ENCODE measurements around the gene MRGPRG.
A peak's percentile ranks its signal among the peaks of the same experiment; 100 is the strongest.
"Not testable (repeated sequence)": the region's sequence is repeated elsewhere in the genome, so short reads cannot be mapped to it uniquely, and the experiment has no call there.

MRGPRG gene

DNA sequence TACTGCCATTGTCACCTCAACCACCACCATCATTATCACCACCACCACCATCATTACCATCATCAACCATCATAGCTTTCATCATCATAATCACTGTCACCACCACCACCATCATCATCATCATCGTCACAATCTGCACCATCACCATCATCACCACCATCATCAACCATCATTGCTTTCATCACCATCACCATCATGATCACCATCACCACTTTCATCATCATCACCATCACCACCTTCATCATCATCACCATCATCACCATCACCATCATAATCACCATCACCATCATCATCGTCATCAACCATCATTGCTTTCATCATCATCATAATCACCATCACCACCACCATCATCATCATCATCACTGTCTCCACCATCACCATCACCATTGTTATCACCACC, 44.8 kb downstream of the MRGPRG start:
- H3K4me3 ChIP-seq (ENCODE audit: low read length) = no peak overlapping the region
- no peak for DNase-seq (ENCODE audit: low read depth)
- TF ChIP-seq, protein P1, sequence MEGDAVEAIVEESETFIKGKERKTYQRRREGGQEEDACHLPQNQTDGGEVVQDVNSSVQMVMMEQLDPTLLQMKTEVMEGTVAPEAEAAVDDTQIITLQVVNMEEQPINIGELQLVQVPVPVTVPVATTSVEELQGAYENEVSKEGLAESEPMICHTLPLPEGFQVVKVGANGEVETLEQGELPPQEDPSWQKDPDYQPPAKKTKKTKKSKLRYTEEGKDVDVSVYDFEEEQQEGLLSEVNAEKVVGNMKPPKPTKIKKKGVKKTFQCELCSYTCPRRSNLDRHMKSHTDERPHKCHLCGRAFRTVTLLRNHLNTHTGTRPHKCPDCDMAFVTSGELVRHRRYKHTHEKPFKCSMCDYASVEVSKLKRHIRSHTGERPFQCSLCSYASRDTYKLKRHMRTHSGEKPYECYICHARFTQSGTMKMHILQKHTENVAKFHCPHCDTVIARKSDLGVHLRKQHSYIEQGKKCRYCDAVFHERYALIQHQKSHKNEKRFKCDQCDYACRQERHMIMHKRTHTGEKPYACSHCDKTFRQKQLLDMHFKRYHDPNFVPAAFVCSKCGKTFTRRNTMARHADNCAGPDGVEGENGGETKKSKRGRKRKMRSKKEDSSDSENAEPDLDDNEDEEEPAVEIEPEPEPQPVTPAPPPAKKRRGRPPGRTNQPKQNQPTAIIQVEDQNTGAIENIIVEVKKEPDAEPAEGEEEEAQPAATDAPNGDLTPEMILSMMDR (conservative IDR thresholded peaks at IDR 0.05; ENCODE audit: low read depth, low read length) = no peak

DNA sequence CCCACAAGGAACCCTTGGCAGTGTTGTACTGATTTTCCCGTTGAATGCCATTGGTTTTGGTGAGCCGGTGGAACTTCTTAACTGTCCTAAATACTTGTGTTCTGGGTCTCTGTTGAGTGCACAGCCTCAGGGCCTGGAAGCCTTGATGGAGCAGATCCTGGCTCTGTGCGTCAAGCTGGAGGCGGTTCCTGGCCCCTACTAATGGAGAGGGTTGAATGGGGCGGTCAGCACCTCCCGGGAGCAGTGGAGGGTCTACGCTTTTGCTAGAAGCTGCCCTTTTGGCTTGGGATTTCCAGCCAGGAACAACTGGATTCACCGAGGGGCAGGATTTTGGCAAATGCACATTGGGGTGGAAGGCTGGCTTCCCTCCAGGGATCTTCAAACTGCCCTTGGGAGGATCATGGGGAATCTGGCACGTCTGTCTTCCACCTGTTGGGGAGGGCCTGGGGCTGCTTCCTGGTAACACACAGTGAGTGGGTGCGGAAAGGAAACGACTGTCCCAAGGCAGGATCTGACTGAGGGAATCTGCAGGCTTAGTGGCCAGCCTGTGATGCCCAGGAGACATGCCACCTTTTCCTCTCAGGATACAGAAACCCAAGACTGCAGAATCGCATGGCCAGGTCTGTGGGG, 46.6 kb downstream of the MRGPRG start:
- no peak for DNase-seq (ENCODE audit: low read depth)
- TF ChIP-seq, protein P1 (conservative IDR thresholded peaks at IDR 0.05; ENCODE audit: low read depth, low read length) = no peak
- H3K4me3 ChIP-seq (ENCODE audit: low read length) = no peak overlapping the region

DNA sequence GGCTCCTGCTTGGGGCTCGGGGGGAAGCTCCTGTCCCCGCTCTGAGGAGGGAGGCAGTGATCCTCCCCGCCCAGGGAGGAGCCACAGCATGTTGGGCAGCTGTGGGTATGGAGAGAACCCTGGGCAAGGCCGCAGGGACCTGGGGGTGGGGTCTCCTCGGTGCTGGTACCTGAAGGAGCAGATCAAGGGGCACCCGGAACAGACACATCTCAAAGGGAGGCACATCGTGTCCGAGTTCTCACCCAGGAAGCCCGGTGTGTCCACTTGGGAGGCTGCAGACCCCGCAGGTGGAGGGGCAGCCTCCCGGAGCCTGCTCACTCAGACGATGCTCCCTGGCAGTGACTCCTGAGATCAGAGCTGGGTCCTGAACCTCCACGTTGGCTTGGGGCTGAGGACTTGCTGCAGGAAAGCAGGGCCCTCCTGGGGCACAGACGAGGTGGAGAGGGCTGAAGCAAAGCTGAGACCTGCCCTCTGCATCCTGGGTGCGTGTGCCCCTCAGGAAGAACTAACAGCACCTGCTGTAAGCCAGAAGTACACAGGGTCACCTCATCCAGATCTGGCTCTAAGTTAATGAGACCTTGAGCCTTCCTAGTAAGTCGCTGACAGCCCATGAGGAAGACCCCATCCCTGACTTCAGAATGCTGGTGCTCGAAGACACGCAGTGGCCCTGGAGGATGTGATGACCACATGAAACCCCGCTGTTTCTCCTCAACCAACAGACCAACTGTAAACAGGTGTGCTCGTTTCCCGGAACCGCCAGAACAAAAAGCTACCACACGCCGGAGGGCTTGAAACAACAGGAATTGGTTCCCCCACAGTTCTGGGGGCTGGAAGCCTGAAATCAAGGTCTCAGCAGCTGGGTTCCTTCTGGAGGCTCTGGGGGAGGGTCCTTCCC, 47.6 kb downstream of the MRGPRG start:
- DNase-seq (ENCODE audit: low read depth) = no peak
- H3K4me3 ChIP-seq (ENCODE audit: low read length) = no peak overlapping the region
- TF ChIP-seq, protein P1 (conservative IDR thresholded peaks at IDR 0.05; ENCODE audit: low read depth, low read length) = no peak

DNA sequence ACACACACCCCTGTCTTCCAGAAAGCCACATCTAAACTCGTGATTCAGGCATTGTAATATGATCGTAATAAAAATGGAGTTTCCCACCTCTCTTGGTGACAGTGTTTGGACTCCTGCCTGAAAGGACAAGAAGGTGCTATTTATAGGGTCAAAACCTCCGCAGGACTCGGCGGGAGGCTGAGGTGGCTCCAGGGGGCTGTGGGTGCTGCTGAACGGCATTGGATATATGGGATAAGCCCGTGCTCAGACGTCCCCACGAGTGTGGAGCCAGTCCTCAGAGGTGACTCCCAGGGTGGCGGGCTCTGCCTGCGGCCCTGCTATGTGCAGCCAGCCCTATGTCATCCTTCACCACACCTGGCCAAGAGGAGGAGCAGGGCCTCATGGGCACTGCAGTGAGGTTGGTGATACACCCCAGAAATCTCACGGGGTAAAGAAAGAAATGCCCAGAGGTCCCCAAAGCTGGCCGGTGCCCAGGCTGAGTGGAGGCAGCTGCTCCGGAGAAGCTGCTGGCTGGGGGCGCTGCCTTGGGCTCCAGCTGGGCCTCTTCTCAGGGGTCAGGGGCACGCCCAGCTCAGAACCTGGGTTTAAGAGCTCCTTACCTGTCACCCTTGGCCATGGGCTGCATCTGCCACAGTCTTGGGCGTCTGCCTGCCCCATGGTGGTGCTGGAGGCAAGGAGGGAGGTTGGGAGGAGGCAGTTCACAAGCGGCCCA, 48.4 kb downstream of the MRGPRG start:
- H3K4me3 ChIP-seq (ENCODE audit: low read length) = no peak overlapping the region
- no peak for DNase-seq (ENCODE audit: low read depth)
- TF ChIP-seq, protein P1 (conservative IDR thresholded peaks at IDR 0.05; ENCODE audit: low read depth, low read length) = no peak

DNA sequence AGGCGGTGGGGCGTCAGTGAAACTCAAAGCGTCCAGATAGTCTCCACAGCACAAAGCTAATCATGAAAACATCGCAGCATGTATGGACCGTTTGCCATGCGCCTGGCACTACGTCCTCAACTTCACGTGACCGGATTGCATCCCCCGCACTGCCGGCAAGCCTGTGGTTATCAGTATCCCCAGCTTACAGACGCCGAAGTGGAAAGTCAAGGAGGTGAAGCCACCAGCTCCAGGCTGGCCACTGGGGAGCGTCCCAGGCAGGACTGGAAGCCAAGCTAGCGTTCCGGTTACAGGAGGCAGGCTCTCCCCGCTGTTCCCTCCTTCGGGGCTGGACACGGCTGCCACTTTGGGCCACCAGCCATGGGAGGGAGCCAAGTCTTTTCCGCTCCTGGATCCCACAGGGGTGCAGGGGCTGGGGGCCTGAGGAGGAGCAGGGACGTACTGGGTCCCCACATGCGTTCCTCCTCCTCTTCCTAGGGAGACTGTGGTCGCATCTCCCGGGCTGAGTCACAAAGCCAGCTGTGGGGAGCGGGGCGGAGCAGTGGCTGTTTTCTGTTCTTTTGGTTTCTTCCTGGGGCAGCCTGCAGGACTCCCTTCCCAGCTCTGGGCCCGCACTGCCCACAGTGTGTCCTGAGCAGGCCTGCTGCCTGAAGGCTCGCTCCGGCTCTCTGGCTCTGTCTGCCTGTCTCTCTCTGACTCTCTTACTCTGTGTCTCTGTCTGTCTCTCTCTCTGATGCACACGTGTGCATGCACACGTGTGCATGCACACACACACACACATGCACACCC, 49.2 kb downstream of the MRGPRG start:
- peak overlapping the region; percentile 3 for H3K4me3 ChIP-seq (ENCODE audit: low read length)
- DNase-seq (ENCODE audit: low read depth) = no peak

DNA sequence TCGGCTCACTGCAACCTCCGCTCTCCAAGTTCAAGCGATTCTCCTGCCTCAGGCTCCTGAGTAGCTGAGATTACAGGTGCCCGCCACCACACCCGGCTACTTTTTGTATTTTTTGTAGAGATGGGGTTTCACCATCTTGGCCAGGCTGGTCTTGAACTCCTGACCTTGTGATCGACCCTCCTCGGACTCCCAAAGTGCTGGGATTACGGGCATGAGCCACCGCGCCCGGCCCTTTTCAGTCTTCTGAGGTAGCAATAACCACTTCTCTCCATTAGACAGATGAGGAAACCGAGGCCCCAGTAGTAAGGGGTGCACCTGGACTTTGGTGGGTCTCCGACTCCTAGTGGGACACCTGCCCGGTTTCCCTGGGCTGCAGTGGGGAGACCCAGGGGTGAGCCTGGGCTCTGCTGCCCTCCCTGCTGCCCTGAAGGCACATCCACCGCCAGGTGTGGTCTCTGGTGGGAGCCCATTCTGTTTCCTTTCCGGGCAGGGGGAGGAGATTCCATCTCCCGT, 49.8 kb downstream of the MRGPRG start:
- H3K4me3 ChIP-seq (ENCODE audit: low read length); DNase-seq (ENCODE audit: low read depth): not testable (repeated sequence)

More for the DNA sequence above, 49.2 kb downstream of the MRGPRG start:
- TF ChIP-seq, protein P1 (conservative IDR thresholded peaks at IDR 0.05; ENCODE audit: low read depth, low read length) = peak; percentile 13
